Measurements from ENCODE around the gene SLIRP.

- no peak for TF ChIP-seq CTCF (IDR thresholded peaks at IDR 0.05; ENCODE audit: low read length)
- TF ChIP-seq EZH2 (optimal IDR thresholded peaks at IDR 0.05; ENCODE audit: low read depth, low read length) = no peak
Observed at GRCh38 chr14:77721437-77721836, 13.5 kb downstream of the SLIRP start.
